ENCODE data around the gene C1QTNF6.

Gene C1QTNF6

DNA sequence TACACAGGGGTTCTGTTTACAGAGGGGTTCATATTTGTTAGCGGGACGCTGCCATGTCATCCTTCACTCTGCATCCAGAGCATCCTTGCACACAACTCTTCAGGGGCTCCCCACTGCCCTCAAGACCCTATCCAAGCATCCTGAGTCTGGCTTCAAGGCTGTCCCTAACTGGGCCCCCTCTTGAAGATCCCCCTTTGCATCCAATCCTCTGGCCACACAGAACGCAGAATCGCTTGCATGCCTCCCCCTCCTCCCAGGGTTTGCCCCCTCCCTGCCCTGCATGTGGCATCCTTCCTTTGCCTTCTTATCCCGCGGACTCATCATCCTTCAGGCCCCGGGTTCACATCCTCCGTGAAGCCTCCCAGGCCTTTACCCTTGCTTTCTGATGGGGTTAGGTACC, 18.6 kb downstream of the C1QTNF6 start:
- peak overlapping the region; percentile 81 to 82 for H3K4me3 Mint-ChIP-seq

DNA sequence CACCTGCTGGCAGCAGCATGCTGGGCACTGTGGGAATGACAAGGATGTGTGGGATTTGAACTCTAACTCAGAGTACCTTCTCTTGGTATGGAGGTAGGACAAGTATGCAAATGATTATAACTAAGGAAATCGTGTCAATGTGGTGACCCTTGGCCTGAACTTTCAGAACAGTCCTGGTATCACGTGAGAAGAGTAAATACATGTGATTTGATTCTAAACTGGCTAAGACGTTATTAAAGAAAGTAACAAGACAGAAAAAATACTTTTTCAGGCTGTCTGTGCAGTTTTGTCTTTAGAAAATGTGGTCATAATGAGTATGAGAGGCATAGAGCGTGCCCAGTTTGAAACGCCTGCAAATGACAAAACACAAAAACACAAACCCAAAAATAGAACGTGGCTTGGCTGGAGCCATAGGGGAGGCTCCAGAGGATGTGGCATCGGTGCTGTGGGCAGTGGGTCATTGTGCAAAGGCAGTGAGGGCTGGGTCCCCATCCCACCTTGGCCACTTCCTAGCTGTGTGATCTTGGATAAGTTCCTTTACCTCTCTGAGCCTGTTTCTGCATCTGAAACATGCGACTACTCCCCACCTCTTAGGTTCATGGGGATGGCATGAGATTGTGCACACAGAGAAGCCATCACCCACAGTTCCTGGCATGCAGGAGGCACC, 19.9 kb downstream of the C1QTNF6 start:
- Mint-ChIP-seq H3K27me3 (no peaks in the 10 kb centered on the region), H3K4me1 (ENCODE audit: low read depth in 2 of 2) (peaks cover 68 to 70% of the 10 kb centered on the region in 2 donors), H3K27ac (peak overlapping the region; percentile 81 to 92), H3K4me3 (peak overlapping the region; percentile 81 to 82), H3K9me3 (no peaks in the 10 kb centered on the region), H3K36me3 (ENCODE audit: insufficient read depth) (peaks cover 19% of the 10 kb centered on the region)
- DNase-seq (no peak), ATAC-seq (replicated peaks) (no peak)

More for the DNA sequence above, 18.6 kb downstream of the C1QTNF6 start:
- no peaks in the 10 kb centered on the region for H3K27me3 Mint-ChIP-seq
- peaks cover 59 to 60% of the 10 kb centered on the region in 2 donors for H3K4me1 Mint-ChIP-seq (ENCODE audit: low read depth in 2 of 2)
- H3K9me3 Mint-ChIP-seq: no peaks in the 10 kb centered on the region
- peaks cover 7% of the 10 kb centered on the region for H3K36me3 Mint-ChIP-seq (ENCODE audit: insufficient read depth)
- peak overlapping the region in 1 of 2 donors; percentile 81 for H3K27ac Mint-ChIP-seq
- DNase-seq (no peak), ATAC-seq (replicated peaks) (no peak)

DNA sequence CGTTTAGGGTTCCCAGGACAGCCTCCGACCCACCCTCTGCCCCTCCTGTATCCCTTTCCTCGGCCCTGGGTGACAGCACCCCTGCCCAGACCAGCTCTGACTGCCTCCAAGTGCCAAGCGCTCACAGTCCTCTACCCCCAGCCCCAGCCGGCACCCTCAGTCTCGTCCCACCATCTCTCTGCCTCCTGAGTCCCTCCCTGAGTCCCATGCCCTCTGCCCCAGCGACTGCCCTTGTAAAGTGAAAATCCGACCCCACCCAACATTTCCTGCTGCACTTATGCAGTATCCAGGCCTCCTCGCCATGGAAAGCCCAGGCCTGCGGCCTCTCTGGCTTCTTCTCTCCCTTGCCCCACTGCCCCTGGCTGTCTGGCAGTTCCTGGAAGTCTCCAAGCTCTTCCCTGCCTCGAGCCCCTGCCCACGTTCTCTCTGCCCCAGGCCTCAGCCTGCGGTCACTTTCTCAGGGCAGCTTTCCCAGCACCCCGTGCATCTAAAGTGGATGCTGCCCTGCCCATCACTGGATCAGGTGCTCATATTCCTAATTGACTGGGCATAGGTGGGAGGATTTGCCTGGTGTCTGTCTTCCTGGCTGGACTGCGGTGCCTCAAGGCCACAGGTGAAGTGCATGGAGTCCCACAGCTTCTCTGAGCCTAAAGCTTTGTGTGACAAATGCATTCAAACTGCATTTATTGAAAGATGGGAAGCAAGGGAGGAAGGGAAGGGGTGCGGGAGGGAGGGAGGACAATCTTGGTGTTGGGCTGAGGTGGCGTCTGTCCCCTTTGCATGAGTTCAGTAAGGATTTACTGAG, 20.7 kb downstream of the C1QTNF6 start:
- Mint-ChIP-seq H3K4me1 (ENCODE audit: low read depth in 2 of 2) (peaks cover 73 to 76% of the 10 kb centered on the region in 2 donors), H3K4me3 (peak overlapping the region; percentile 81 to 82), H3K27ac (peak overlapping the region; percentile 81 to 92), H3K27me3 (no peaks in the 10 kb centered on the region), H3K9me3 (no peaks in the 10 kb centered on the region), H3K36me3 (ENCODE audit: insufficient read depth) (peaks cover 27% of the 10 kb centered on the region)
- ATAC-seq (replicated peaks) (no peak), DNase-seq (no peak)

DNA sequence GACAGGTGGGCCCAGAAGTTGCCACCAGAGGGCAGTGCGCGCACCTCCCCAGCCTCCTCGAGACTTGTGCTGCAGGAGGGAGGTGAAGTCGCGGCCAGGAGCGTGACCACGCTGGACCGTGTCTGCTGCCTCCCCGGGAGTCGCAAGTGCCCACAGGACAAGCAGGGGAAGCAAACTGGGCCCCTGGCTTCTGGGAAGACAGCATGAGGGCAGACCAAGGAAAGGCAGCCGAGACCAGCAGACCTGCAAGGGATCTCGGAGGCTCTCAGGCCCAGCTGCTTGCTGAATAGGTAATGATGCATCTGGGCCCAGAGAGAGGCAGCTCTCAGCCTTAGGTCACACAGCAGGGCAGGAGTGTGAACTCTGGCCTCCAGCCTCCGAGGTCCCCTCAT, 21.4 kb downstream of the C1QTNF6 start:
- H3K4me3 Mint-ChIP-seq: peak overlapping the region; percentile 81 to 82
- H3K27ac Mint-ChIP-seq: peak overlapping the region; percentile 81 to 92
- peaks cover 79 to 81% of the 10 kb centered on the region in 2 donors for H3K4me1 Mint-ChIP-seq (ENCODE audit: low read depth in 2 of 2)
- no peaks in the 10 kb centered on the region for H3K9me3 Mint-ChIP-seq
- no peaks in the 10 kb centered on the region for H3K27me3 Mint-ChIP-seq
- H3K36me3 Mint-ChIP-seq (ENCODE audit: insufficient read depth): peaks cover 29% of the 10 kb centered on the region
- ATAC-seq (replicated peaks): peak; percentile 16
- DNase-seq: peak; percentile 73 to 85 (median 75)

DNA sequence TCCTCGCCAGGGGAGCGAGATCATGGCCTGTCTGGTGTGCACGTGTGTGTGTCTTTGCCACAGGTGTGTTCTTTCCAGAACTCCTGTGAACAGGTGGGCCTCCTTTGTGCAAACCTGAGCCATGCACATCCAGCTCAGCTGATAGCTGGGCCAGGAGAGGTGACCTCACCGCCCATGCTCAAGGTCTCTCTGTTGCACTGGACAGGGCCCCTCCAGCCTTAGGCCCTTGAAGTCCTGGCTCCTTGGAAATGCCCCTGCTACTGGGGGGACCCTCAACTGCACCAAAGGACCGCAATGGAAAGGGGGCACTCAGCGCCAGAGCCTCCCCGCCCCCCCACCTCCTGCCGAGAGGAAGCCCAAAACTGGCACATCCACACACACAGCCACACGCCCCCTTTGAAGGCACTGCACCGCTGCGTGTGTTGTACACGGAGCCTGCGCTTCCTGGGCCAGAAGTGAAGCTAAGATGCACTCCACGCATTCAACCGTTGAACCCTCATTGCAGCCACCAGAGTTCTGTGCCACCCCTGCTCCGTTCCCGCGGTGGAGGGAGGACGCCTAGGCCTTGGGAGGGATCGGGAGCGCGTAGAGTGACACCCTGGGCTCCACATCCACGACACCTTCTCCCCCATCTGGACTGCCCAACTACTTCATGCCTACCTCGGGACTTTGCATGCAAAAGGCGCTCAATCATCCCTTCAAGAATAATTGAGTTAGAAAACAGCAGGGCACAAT, 21.9 kb downstream of the C1QTNF6 start:
- DNase-seq: no peak
- Mint-ChIP-seq H3K4me1 (ENCODE audit: low read depth in 2 of 2) (peaks cover 79 to 85% of the 10 kb centered on the region in 2 donors), H3K36me3 (ENCODE audit: insufficient read depth) (peaks cover 29% of the 10 kb centered on the region), H3K9me3 (no peaks in the 10 kb centered on the region), H3K4me3 (peak overlapping the region; percentile 81 to 82), H3K27ac (peak overlapping the region; percentile 81 to 92), H3K27me3 (no peaks in the 10 kb centered on the region)
- ATAC-seq (replicated peaks): no peak

DNA sequence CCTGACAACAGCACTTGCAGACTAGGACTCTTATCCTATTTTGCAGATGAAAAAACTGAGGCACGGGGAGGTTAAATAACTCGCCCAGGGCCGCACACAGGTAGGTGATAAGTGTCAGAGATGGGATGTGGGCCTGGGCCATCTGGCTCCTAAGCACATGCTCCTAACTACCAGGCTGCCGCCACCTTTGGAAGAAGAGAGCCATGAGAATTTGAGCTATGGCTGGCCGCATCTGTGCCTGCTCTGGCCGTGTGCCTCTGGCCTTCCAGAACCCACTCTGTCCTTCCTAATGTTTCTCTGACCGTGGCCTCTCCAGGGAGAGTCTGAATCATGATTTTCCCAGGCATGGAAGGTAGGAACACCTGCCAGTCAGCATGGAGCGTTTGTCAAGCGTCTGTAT, 23.0 kb downstream of the C1QTNF6 start:
- H3K4me3 Mint-ChIP-seq: peak overlapping the region; percentile 81 to 82
- H3K27ac Mint-ChIP-seq: peak overlapping the region; percentile 89 to 94
- no peak for DNase-seq
- H3K27me3 Mint-ChIP-seq: no peaks in the 10 kb centered on the region
- no peak for ATAC-seq (replicated peaks)
- H3K9me3 Mint-ChIP-seq: no peaks in the 10 kb centered on the region
- H3K4me1 Mint-ChIP-seq (ENCODE audit: low read depth in 2 of 2): peaks cover 77 to 90% of the 10 kb centered on the region in 2 donors
- peaks cover 31% of the 10 kb centered on the region for H3K36me3 Mint-ChIP-seq (ENCODE audit: insufficient read depth)

DNA sequence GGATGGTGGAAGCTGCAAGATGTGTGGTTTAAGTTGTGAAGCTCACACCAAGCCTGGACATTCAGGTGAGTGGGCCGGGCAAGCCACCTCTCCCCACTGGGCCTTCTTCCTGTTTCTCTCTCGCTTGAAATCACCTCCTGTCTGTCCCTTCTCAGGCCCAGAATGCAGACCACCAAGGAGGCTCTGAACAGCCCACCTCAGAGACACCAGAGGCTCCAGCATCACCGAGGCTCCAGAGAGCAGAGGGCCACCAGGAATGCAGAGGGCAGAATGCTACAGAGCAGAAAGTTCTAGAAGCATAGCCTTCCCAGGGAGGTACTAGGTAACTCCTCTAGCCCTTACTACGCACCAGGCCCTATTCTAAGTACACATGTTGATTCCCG, 23.6 kb downstream of the C1QTNF6 start:
- H3K4me3 Mint-ChIP-seq: peak overlapping the region; percentile 69 to 81
- ATAC-seq (replicated peaks) (no peak), DNase-seq (no peak)
- H3K4me1 Mint-ChIP-seq (ENCODE audit: low read depth in 2 of 2): peaks cover 76 to 86% of the 10 kb centered on the region in 2 donors
- H3K27ac Mint-ChIP-seq: peak overlapping the region; percentile 89 to 94
- H3K9me3 Mint-ChIP-seq: no peaks in the 10 kb centered on the region
- H3K36me3 Mint-ChIP-seq (ENCODE audit: insufficient read depth): peaks cover 31% of the 10 kb centered on the region
- no peaks in the 10 kb centered on the region for H3K27me3 Mint-ChIP-seq

DNA sequence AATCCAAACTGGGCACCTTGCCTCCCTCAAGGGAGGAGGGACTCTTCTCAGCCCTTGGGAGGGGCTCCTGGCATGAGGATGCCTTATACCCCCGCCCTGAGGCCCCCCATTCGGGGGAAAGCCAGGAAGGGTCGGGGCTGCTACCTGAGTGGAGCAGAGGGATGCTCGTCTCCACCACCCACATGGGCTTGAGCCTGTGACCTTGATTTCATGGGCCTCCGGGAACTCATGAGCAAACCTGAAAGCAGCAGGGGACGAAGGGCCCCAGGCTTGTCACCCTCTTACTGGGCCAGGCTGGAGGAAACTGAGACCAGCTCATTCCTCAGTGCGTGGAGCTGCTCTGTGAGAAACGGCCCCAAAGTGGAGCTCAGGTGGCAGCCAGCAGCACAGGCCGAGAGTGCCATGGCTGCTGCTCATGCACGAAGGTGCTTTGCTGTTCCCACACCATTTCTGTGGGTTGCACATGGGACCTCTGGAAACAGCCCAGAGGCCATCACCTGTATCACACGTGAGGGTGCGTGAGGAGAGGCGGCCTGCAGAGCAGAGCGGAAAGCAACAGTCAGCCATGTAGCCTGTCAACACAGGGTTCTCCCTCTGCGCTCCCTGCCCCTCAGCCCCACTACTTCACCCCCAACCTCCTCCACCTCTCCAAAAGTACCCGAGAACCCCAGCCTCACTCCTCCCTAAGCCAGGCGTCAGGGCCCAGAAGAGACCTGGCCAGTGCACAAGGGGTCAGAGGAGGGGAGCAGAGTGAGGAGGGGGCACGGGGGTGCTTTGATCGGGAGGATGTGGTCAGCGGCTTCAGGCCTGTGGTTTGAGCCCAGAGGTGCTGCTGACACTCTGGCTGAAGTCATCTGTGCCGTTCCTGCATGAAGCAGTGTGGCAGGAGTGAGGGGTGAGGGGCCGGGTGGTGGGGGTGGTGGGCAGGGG, 24.2 kb downstream of the C1QTNF6 start:
- H3K9me3 Mint-ChIP-seq: no peaks in the 10 kb centered on the region

DNA sequence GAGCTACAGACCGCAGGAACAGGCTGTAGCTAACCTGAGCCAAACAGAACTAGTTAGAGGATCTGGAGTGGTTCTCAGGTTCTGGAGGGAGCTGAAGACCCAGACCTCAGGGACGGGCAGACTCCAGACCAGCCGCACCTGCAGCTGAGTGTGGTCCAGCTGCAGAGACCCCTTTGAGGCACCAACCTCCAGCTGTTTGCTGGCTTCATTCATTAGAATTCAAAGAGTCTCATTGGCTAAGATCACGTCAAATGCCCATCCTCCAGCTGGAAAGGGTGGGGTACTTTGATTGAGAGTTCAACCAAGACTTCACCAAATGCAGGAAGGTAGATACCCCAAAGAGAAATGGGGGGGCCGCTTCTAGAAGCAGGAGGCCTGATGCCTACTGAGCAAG, 25.0 kb downstream of the C1QTNF6 start:
- Mint-ChIP-seq H3K9me3 (no peaks in the 10 kb centered on the region), H3K4me1 (ENCODE audit: low read depth in 2 of 2) (peaks cover 71 to 81% of the 10 kb centered on the region in 2 donors), H3K27me3 (no peaks in the 10 kb centered on the region), H3K36me3 (ENCODE audit: insufficient read depth) (peaks cover 31% of the 10 kb centered on the region), H3K4me3 (peak overlapping the region; percentile 69 to 81), H3K27ac (peak overlapping the region; percentile 89 to 94)
- no peak for ATAC-seq (replicated peaks)
- no peak for DNase-seq

More for the DNA sequence above, 24.2 kb downstream of the C1QTNF6 start:
- peaks cover 77 to 87% of the 10 kb centered on the region in 2 donors for H3K4me1 Mint-ChIP-seq (ENCODE audit: low read depth in 2 of 2)
- H3K27ac Mint-ChIP-seq: peak overlapping the region; percentile 89 to 94
- peak overlapping the region; percentile 69 to 81 for H3K4me3 Mint-ChIP-seq
- peak; percentile 49 to 55 (median 52) for DNase-seq
- no peaks in the 10 kb centered on the region for H3K27me3 Mint-ChIP-seq
- peaks cover 31% of the 10 kb centered on the region for H3K36me3 Mint-ChIP-seq (ENCODE audit: insufficient read depth)
- ATAC-seq (replicated peaks): peak; percentile 35

DNA sequence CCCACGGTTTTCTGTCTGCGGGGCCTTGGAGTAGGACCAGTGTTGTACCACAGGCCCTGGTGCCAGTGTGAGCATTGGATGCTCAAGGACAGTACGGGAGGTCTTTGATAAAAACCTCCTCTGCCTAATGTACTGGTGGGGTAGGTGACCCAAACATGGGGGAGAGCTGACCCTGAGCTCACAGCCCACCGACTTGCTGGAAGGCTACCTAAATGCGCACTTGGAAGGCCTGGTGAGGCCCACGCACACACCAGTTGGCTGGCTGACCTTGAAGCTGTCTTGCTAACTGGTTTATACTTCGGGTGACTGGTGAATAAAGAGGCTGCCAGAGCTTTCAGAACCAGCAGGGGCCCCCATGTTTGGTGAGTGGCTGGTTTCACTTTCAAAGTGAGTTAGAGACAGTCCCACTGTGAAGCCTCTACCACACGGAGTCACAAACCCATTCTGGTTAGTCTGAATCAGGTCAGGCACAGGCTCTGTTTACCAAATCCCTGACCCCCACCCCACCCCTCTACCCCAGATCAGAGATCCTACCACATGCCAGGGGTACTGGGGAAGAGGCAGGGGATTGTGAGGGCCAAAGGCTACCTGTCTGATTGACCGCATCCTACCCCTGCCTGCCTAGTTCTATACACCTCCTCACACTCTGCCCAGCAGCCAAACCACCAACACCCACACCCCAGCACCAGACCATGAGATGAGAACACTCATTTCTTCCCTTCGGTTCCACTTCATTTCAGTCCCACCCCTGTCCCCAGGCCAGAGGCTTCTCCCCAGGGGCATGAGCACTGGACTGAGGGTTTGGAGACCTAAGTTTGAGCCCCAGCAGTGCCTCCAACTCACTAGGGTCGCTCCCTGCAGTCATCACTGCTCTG, 25.6 kb downstream of the C1QTNF6 start:
- DNase-seq (peak; percentile 68 to 78 (median 71)), ATAC-seq (replicated peaks) (peak; percentile 72)
- Mint-ChIP-seq H3K4me3 (peak overlapping the region; percentile 69 to 81), H3K27me3 (no peaks in the 10 kb centered on the region), H3K27ac (peak overlapping the region; percentile 89 to 94), H3K36me3 (ENCODE audit: insufficient read depth) (peaks cover 31% of the 10 kb centered on the region), H3K4me1 (ENCODE audit: low read depth in 2 of 2) (peaks cover 71 to 78% of the 10 kb centered on the region in 2 donors), H3K9me3 (no peaks in the 10 kb centered on the region)

DNA sequence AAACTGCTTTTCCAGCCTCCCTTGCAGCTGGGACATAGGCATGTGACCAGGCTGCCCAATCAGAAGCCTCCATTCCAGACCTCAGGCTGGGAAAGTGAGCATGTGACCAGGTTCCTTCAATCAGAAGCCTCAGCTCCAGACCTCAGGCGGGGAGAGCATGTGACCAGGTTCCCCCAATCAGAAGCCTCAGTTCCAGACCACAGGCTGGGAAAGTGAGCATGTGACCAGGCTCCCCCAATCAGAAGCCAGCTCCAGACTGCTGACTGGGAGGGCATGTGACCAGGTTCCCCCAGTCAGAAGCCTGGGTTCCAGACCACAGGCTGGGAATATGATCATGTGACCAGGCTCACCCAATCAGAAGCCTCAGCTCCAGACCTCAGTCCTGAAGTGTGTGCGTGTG, 26.6 kb downstream of the C1QTNF6 start:
- H3K36me3 Mint-ChIP-seq (ENCODE audit: insufficient read depth): peaks cover 31% of the 10 kb centered on the region
- peaks cover 65 to 77% of the 10 kb centered on the region in 2 donors for H3K4me1 Mint-ChIP-seq (ENCODE audit: low read depth in 2 of 2)
- no peaks in the 10 kb centered on the region for H3K9me3 Mint-ChIP-seq
- DNase-seq: no peak
- ATAC-seq (replicated peaks): no peak
- H3K4me3 Mint-ChIP-seq: peak overlapping the region; percentile 69 to 81
- H3K27me3 Mint-ChIP-seq: no peaks in the 10 kb centered on the region
- peak overlapping the region; percentile 89 to 94 for H3K27ac Mint-ChIP-seq

DNA sequence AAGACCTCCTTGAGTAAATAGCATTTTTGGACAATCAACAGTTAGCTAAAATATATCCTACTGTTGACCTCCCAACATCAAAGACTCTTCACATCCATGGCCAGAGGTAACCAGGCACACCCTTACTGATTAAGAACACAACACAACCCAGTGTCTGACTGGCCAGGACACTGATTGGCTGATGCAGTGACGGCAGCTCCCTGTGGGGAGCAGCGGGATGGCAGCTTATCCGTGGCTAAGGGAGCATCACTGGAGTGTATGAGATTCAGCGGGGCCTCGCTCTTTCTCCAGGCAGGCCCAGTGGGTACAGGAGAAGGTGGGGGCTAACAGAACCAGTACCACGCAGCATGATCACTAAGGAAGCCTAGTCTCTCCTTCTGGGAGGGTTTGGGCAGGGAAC, 28.0 kb downstream of the C1QTNF6 start:
- Mint-ChIP-seq H3K4me3 (peak overlapping the region; percentile 50 to 62), H3K27me3 (no peaks in the 10 kb centered on the region), H3K27ac (peak overlapping the region in 1 of 2 donors; percentile 89), H3K9me3 (no peaks in the 10 kb centered on the region), H3K36me3 (ENCODE audit: insufficient read depth) (peaks cover 28% of the 10 kb centered on the region), H3K4me1 (ENCODE audit: low read depth in 2 of 2) (peaks cover 71 to 76% of the 10 kb centered on the region in 2 donors)
- no peak for ATAC-seq (replicated peaks)
- DNase-seq: no peak
